CD4-positive, alpha-beta T cell treated with Interleukin-15 for 1 hour (primary cell): ENCODE results near the gene DNAI7.

Experiments used
- DNase-seq: peaks from one replicate; pipeline ENCODE4 v3.0.0-alpha.2; 2020

The DNAI7 gene, protein sequence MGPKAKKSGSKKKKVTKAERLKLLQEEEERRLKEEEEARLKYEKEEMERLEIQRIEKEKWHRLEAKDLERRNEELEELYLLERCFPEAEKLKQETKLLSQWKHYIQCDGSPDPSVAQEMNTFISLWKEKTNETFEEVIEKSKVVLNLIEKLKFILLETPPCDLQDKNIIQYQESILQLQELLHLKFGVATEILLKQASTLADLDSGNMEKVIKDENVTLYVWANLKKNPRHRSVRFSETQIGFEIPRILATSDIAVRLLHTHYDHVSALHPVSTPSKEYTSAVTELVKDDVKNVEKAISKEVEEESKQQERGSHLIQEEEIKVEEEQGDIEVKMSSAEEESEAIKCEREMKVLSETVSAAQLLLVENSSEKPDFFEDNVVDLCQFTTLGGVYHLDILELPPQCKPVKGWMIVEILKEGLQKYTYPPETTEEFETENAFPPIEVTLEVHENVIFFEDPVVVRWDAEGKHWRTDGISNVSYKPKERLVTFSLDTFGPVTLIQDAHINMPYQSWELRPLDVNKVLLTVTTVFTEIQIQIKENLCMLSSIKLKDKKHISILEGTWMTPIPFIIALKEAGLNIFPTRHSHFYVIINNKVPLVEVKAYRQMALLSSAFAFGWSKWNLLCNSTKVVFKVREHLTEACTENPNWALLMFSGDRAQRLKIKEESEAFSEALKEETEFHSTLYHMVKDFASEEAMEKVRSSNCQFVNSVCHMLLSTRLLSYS

DNA sequence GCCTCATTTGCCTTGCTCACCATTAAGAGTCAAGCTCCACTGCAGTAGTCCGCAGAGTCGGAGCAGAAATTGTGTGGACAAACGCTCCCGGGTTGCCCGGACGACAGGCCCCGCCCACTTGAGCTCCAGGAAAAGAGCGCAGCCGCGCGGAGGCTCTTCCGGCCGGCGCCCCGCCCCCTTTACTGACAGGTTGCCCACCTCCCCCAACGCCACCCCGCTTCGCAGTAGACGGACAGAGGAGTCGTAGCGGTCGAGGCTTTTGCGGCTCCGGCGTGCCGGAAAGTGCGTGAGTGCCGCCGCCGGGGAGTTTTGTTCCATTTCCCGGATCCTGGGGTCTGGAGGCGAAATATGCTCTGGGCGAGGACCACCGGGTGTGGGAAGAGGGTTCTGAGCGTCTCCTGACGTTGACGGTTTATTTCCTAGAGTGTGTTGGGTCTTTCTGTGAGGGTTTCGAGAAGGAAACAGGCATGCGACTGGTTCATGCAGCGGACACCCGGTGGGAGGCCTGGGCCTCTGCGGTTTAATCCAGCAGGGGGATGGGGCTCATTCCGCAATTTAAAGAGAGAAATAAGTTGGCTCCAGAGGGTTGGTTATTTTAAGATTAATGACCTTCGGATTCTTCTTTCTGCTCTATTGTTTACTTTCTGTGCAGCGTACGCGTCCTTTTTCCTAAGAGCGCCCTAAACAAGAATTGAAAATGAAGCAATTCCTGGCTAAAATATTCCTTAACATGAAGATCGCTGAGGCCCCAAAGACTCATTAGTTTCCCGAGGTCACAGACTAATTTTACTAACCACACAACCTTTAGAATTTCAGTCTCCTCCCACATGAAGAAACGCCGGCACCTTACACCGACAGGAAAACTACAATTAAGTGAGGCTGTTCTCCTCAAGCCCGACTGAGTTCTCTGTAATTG lies at the start of gene DNAI7, which contains the start of gene ETFRF1:
DNAI7 (minus strand) TSS at position 105 of the 916 bp plus-strand sequence; CDS start at position 23, 82 bp downstream.
ETFRF1 (plus strand) TSS at position 182 of the 916 bp plus-strand sequence. CDS start 8,720 bp downstream, outside the sequence.
- DNase-seq = peak; percentile 98

- DNase-seq = no peak
Measured at GRCh38 chr12:25243680-25243990, 48.7 kb upstream of the DNAI7 start.

GRCh38 chr12:25242981-25243679 lies 48.2 kb upstream of the DNAI7 start:
- DNase-seq = no peak

DNA sequence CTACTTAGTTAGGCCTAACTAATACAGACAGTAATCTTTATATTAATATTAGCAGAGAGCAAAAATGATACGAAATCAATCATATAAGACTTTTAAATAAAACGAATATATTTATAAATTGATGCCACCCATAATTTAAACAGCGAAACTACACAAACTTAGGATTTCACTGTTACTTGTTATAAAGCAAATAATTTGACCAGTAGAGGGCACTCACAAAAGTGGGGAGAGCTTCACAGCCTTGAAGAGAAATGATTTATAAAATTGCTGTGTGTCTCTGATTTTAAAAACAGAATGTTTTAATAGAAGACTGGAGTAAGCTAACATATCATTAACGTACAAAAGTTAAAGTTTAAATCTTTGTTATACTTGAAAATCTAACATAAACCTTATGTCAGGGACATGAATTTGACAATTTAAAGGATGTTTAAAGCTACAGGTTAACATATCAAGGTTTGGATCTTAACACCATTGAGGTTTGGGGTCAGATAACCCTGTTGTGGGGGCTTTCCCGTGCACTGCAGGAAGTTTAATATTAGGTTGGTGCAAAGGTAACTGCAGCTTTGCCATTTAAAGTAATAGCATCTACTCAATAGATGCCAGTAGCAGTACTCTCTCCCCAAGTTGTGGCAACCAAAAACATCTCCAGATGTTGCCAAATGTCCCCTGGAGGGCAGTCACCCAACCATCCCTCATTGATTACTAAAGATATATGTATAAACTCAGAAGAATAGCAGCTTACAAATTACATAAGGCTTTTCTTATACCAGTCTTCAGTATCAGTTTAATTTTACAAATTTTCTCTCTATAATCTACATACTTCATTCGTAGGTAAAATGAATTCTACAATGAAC lies 46.4 kb upstream of the DNAI7 start:
- peak; percentile 47 for DNase-seq

DNA sequence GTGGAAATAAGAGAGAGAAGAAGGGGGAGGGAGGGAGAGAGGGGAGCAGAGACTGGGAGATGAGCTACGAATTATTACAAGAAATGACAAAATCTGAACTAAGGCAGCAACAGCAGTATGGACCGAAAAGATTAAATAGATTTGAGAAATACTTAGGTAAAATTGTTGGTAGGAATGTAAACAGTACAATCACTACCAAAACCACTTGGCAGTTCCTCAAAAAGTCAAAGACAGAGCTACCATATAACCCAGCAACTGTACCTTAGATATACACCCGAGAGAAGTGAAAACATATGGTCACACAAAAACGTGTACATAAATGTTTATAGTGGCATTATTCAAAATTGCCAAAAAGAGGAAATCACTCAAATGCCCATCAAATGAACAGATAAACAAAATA lies 41.7 kb upstream of the DNAI7 start:
- DNase-seq = no peak

DNA sequence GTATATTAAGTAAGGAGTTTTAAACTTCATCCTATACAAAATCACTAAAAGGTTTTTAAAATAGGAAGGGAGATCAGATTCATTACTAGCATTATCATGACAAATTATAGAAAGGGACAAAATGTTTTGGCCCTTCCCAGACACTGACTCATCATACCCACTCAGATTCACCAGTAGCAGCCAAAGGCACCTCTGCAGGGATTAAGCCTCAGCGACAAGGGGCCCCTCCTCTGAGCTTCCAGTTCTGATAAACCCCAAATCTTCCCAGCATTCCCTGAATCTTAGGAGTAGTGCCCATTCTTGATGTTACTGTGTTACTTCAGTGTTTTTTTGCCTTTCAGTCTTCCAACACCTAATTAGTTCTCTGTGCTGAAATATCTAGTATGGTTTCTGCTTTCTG lies 41.2 kb upstream of the DNAI7 start:
- DNase-seq = no peak

DNA sequence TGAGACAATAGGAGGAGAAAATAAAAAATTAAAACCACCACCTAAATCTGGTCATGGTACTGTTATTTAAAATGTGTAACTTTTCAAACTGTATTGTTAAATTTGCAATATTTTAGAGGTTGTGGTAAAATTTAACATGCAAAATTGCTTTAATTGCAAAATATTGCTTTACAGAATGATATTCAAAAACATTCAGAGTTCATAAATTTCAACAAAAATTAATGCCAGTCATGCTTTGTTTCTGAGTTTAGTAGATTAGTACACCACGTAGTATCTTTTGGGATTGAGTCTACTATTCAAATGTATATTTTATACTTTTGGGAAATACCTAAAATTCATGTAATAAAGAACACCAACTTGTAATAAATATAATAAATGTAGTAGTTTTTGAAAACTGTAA lies 18.4 kb upstream of the DNAI7 start:
- no peak for DNase-seq

GRCh38 chr12:25208554-25208953 lies 13.6 kb upstream of the DNAI7 start:
- no peak for DNase-seq

DNA sequence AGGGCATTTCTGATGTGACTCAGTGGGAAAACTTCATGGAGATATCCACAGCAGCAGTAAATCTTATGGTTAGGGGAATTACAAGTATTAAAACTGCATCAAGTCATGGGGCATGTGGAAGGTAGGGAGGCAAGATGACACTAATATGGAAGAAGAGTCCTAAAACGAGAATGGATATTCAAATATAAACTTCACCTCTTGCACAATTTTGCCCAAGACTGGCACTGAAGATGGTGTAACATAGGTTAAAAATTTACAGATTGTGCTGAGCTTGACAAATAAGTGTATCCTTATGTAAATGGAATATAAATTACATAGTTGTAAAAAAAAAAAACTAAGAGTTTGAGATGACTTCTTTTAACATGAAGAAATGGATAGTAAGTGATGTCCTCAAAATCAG lies 12.9 kb upstream of the DNAI7 start:
- no peak for DNase-seq

DNA sequence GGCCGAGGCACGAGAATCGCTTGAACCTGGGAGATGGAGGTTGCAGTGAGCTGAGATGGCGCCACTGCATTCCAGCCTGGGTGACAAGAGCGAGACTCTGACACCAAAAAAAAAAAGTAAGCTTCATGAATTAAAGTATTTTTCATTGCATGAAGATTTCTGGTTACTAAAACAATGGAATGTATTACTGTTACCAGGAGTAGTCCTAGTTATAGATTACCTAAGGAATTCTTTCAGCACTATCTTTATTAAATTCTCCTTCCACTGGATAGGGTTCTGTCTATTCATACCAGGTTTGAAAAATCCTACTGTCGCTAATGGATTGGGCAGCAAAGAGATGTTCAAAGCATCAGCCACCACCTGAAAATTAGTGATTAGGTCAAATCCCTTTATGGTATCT lies 12.5 kb upstream of the DNAI7 start:
- DNase-seq = no peak

GRCh38 chr12:25202137-25202536 lies 7.2 kb upstream of the DNAI7 start:
- DNase-seq = no peak

DNA sequence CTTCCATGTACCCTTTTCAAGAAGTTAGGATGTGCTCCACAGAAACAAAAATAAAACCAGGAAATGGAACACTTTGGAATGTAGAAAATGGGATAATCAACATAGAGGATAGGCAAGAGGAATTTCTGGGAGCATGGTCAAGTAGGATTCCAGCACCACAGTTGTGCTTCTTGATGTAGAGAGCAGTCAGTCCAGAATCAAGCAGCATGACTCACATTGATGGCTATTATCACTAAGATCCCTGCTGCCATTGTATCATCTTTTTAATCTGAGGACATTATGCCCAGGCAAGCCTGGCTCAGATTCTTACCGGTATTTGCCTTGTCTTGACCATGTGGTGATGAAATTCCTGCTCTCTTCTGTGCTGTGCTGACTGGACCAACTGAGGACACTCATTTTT lies 5.7 kb upstream of the DNAI7 start:
- DNase-seq = no peak

GRCh38 chr12:25197608-25198007 lies 2.6 kb upstream of the DNAI7 start:
- DNase-seq = no peak

DNA sequence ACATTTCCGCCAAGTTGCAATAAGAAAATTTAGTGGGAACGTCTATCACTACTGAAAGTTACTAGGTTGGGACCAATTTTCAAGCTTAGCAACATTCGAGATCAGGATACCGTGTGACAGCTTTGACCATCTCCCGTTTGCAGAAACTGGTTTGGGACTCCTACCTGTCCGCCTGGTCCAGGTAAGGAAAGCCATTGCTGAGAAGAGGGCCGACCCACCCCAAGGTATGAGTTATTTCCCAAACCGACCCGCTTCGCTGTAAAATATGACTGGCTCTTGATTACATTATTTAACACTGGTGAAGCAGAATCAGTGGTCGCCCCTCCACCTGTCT lies 271 bp downstream of the DNAI7 start:
- DNase-seq = no peak

- no peak for DNase-seq
Measured at GRCh38 chr12:25194214-25194613, 746 bp downstream of the DNAI7 start.

DNA sequence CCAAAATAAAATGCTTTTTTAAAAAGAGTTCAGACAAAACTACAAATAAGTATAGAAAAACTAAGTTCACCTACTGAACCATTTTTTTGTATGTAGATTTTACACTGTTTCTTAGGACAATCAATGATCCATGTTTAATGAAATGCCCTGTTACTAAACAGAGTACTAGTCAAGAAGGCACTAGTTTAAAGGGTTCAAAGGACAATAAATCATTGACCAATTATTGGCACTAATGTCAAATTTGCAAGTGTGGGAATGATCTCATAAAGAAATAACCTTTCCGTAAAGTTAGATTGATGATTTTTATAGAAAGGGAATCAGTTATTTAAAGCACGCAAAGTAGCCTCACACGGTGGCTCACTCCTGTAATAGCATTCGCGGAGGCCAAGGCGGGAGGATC lies 4.2 kb downstream of the DNAI7 start:
- no peak for DNase-seq

GRCh38 chr12:25189656-25190055 lies 5.3 kb downstream of the DNAI7 start:
- no peak for DNase-seq

DNA sequence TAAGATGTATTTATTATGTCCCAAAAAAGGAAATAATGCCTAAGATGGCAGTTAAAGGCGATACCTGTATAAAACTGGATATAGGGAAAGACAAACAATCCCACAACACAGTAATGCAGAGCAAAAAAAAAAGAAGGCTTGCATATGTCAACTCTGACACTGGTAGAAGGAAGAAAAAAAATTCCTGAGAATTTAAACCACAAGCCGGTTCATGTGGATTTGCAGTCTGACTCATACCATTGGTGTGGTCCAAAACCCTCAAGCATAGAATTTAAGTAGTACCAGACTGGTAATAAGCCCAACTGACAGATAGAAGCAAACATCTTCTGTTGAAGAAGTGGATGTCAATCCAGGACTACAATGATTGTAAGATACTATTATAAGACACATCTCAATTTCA lies 7.2 kb downstream of the DNAI7 start:
- DNase-seq = no peak

- DNase-seq = no peak
Measured at GRCh38 chr12:25186788-25187402, 8.1 kb downstream of the DNAI7 start.

GRCh38 chr12:25186038-25186787 lies 8.7 kb downstream of the DNAI7 start:
- DNase-seq = no peak

GRCh38 chr12:25184132-25184531 lies 10.8 kb downstream of the DNAI7 start:
- DNase-seq = no peak
